HEK293 (cell line): ENCODE results near the gene WDR76.

Experiments
- CTCF ChIA-PET: fragments of 350-600 bp; formaldehyde crosslinking; extraction: SDS; loops from one replicate; lab custom pipeline; 2021; ENCODE audit warnings: antibody characterized with exemption; lab: Yijun Ruan, JAX
- POLR2A ChIA-PET: fragments of 300-600 bp; formaldehyde crosslinking; extraction: SDS; loops from one replicate; lab custom pipeline; 2020; ENCODE audit warnings: antibody characterized with exemption, inconsistent platforms; lab: Yijun Ruan, JAX
- H3K27ac ChIP-seq: fragments of 200-500 bp; sonication (Bioruptor generic); 2 replicates; pipeline ENCODE4 v1.5.1; 2014; ENCODE audit warnings: low read depth, low read length, control low read depth, inconsistent platforms; ENCODE audit errors: extremely low read depth
- H3K36me3 ChIP-seq, 2 experiments: fragments of 200-500 bp in 1 of 2; sonication (Bioruptor generic) in 1 of 2; 1 replicate in 1 of 2; 2 replicates in 1 of 2; pipeline ENCODE4 v1.5.1; 2014 to 2017; ENCODE audit warnings: inconsistent platforms in 2 of 2, low read length in 2 of 2; ENCODE audit not compliant: control insufficient read depth in 2 of 2, insufficient read depth in 1 of 2
- H3K4me1 ChIP-seq: fragments of 200-500 bp; sonication (Bioruptor generic); 2 replicates; pipeline ENCODE4 v1.5.1; 2014; ENCODE audit warnings: mild to moderate bottlenecking, low read length, inconsistent platforms; ENCODE audit not compliant: control insufficient read depth, insufficient read depth
- H3K4me3 ChIP-seq: 2 replicates; pipeline ENCODE4 v1.5.1; 2011; ENCODE audit warnings: low read depth, mild to moderate bottlenecking, control low read depth, low read length, moderate library complexity
- H3K9me3 ChIP-seq: fragments of 200-500 bp; sonication (Bioruptor generic); 2 replicates; pipeline ENCODE4 v1.5.1; 2014; ENCODE audit warnings: low read depth, low read length, inconsistent platforms; ENCODE audit not compliant: control insufficient read depth, insufficient read depth
- FEZF1 ChIP-seq: fragments of 450-650 bp; formaldehyde crosslinking; IDR thresholded peaks from 2 replicates; pipeline ENCODE4 v1.5.1; 2016; ENCODE audit warnings: missing biosample characterization, missing genetic modification characterization
- GLIS1 ChIP-seq: fragments of 450-650 bp; formaldehyde crosslinking; IDR thresholded peaks from 2 replicates; pipeline ENCODE4 v1.5.1; 2016; ENCODE audit warnings: missing biosample characterization, missing genetic modification characterization
- KLF1 ChIP-seq: fragments of 450-650 bp; formaldehyde crosslinking; IDR thresholded peaks from 2 replicates; pipeline ENCODE4 v1.5.1; 2016; ENCODE audit warnings: missing biosample characterization, missing genetic modification characterization
- OSR2 ChIP-seq: fragments of 450-650 bp; formaldehyde crosslinking; IDR thresholded peaks from 2 replicates; pipeline ENCODE4 v1.5.1; 2016; ENCODE audit warnings: missing biosample characterization, missing genetic modification characterization
- PRDM10 ChIP-seq: fragments of 450-650 bp; formaldehyde crosslinking; IDR thresholded peaks from 2 replicates; pipeline ENCODE4 v1.5.1; 2016; ENCODE audit warnings: missing biosample characterization, missing genetic modification characterization
- SALL2 ChIP-seq: fragments of 450-650 bp; formaldehyde crosslinking; IDR thresholded peaks from 2 replicates; pipeline ENCODE4 v1.5.0; 2017; ENCODE audit warnings: missing biosample characterization, mild to moderate bottlenecking, missing genetic modification characterization, borderline replicate concordance
- SP7 ChIP-seq: fragments of 450-650 bp; formaldehyde crosslinking; IDR thresholded peaks from 2 replicates; pipeline ENCODE4 v1.5.1; 2016; ENCODE audit warnings: missing biosample characterization, missing genetic modification characterization
- ZBTB21 ChIP-seq: fragments of 450-650 bp; formaldehyde crosslinking; IDR thresholded peaks from 2 replicates; pipeline ENCODE4 v1.5.1; 2017; ENCODE audit warnings: missing biosample characterization, missing genetic modification characterization
- ZEB2 ChIP-seq: fragments of 450-650 bp; formaldehyde crosslinking; IDR thresholded peaks from 2 replicates; pipeline ENCODE4 v1.5.1; 2016; ENCODE audit warnings: missing biosample characterization, missing genetic modification characterization
- ZNF140 ChIP-seq: fragments of 450-650 bp; formaldehyde crosslinking; IDR thresholded peaks from 2 replicates; pipeline ENCODE4 v1.5.1; 2016; ENCODE audit warnings: missing biosample characterization, missing genetic modification characterization
- ZNF19 ChIP-seq: fragments of 450-650 bp; formaldehyde crosslinking; IDR thresholded peaks from 2 replicates; pipeline ENCODE4; 2016; ENCODE audit warnings: missing biosample characterization, missing genetic modification characterization, low read depth
- ZNF202 ChIP-seq: fragments of 450-650 bp; formaldehyde crosslinking; IDR thresholded peaks from 2 replicates; pipeline ENCODE4 v1.5.1; 2016; ENCODE audit warnings: missing biosample characterization, missing genetic modification characterization, borderline replicate concordance
- ZNF24 ChIP-seq: fragments of 450-650 bp; formaldehyde crosslinking; IDR thresholded peaks from 2 replicates; pipeline ENCODE4 v1.5.1; 2016; ENCODE audit warnings: missing biosample characterization, missing genetic modification characterization
- ZNF248 ChIP-seq: fragments of 450-650 bp; formaldehyde crosslinking; IDR thresholded peaks from 2 replicates; pipeline ENCODE4 v1.5.1; 2017; ENCODE audit warnings: missing biosample characterization, missing genetic modification characterization
- ZNF335 ChIP-seq: fragments of 450-650 bp; formaldehyde crosslinking; conservative IDR thresholded peaks from 2 replicates; pipeline ENCODE4 v1.5.1; 2016; ENCODE audit warnings: missing biosample characterization, missing genetic modification characterization
- ZNF366 ChIP-seq: fragments of 450-650 bp; formaldehyde crosslinking; conservative IDR thresholded peaks from 2 replicates; pipeline ENCODE4 v1.5.1; 2016; ENCODE audit warnings: missing biosample characterization, missing genetic modification characterization
- ZNF391 ChIP-seq: fragments of 450-650 bp; formaldehyde crosslinking; IDR thresholded peaks from 2 replicates; pipeline ENCODE4 v1.5.1; 2016; ENCODE audit warnings: low read depth, missing biosample characterization, missing genetic modification characterization, borderline replicate concordance
- ZNF394 ChIP-seq: fragments of 450-650 bp; formaldehyde crosslinking; IDR thresholded peaks from 2 replicates; pipeline ENCODE4 v1.5.1; 2016; ENCODE audit warnings: missing biosample characterization, missing genetic modification characterization, mild to moderate bottlenecking, moderate library complexity, borderline replicate concordance
- ZNF549 ChIP-seq: fragments of 450-650 bp; IDR thresholded peaks from 2 replicates; pipeline ENCODE4 v1.5.1; 2018; ENCODE audit warnings: missing biosample characterization, missing genetic modification characterization, mild to moderate bottlenecking, inconsistent platforms, moderate library complexity
- ZNF558 ChIP-seq: fragments of 450-650 bp; formaldehyde crosslinking; IDR thresholded peaks from 2 replicates; pipeline ENCODE4 v1.5.1; 2016; ENCODE audit warnings: missing biosample characterization, missing genetic modification characterization
- ZNF629 ChIP-seq: fragments of 450-650 bp; formaldehyde crosslinking; IDR thresholded peaks from 2 replicates; pipeline ENCODE4 v1.5.1; 2017; ENCODE audit warnings: missing biosample characterization, missing genetic modification characterization
- ZNF639 ChIP-seq: fragments of 450-650 bp; formaldehyde crosslinking; IDR thresholded peaks from 2 replicates; pipeline ENCODE4 v1.5.1; 2016; ENCODE audit warnings: missing biosample characterization, missing genetic modification characterization
- ZNF692 ChIP-seq: fragments of 450-650 bp; formaldehyde crosslinking; IDR thresholded peaks from 2 replicates; pipeline ENCODE4 v1.5.1; 2016; ENCODE audit warnings: missing biosample characterization, missing genetic modification characterization
- ZNF768 ChIP-seq: fragments of 450-650 bp; formaldehyde crosslinking; IDR thresholded peaks from 2 replicates; pipeline ENCODE4 v1.5.1; 2018; ENCODE audit warnings: missing biosample characterization, mild to moderate bottlenecking, missing genetic modification characterization
- ZNF837 ChIP-seq: fragments of 450-650 bp; formaldehyde crosslinking; IDR thresholded peaks from 2 replicates; pipeline ENCODE4 v1.5.1; 2016; ENCODE audit warnings: missing biosample characterization, missing genetic modification characterization
- ZNF843 ChIP-seq: fragments of 450-650 bp; formaldehyde crosslinking; IDR thresholded peaks from 2 replicates; pipeline ENCODE4 v1.5.1; 2016; ENCODE audit warnings: missing biosample characterization, missing genetic modification characterization
- ZSCAN23 ChIP-seq: fragments of 450-650 bp; formaldehyde crosslinking; IDR thresholded peaks from 2 replicates; pipeline ENCODE4 v1.5.1; 2016; ENCODE audit warnings: missing biosample characterization, missing genetic modification characterization
- ZXDB ChIP-seq: fragments of 450-650 bp; formaldehyde crosslinking; IDR thresholded peaks from 2 replicates; pipeline ENCODE4 v1.5.1; 2016; ENCODE audit warnings: missing biosample characterization, missing genetic modification characterization

WDR76 gene

GRCh38 chr15:43913026-43913780 lies 86.4 kb downstream of the WDR76 start:
- TF ChIP-seq ZNF19 (tag by site-specific recombination) (no peak), ZNF692 (tag by site-specific recombination) (peak; percentile 39; the same call in 1 of the 2 replicates), ZNF768 (peak; percentile 66; the same call in 1 of the 2 replicates), ZNF558 (peak; percentile 58; the same call in 1 of the 2 replicates), ZXDB (tag by site-specific recombination) (0 out of 2 replicates have a peak, but pooled peaks have one; percentile 46), ZNF394 (peak; percentile 23; the same call in 1 of the 2 replicates), ZNF639 (tag by site-specific recombination) (0 out of 2 replicates have a peak, but pooled peaks have one; percentile 51), ZNF202 (tag by site-specific recombination) (no peak), GLIS1 (tag by site-specific recombination) (peak; percentile 22; the same call in 1 of the 2 replicates), ZNF140 (tag by site-specific recombination) (no peak), ZBTB21 (tag by site-specific recombination) (peak; percentile 25; the same call in 1 of the 2 replicates), SALL2 (no peak), FEZF1 (tag by site-specific recombination) (0 out of 2 replicates have a peak, but pooled peaks have one; percentile 9), ZNF391 (no peak), PRDM10 (tag by site-specific recombination) (peak; percentile 54), OSR2 (tag by site-specific recombination) (peak; percentile 70), ZNF248 (tag by site-specific recombination) (no peak), ZSCAN23 (tag by site-specific recombination) (no peak), ZNF366 (tag by site-specific recombination) (0 out of 2 replicates have a peak, but pooled peaks have one; percentile 55), ZNF837 (tag by site-specific recombination) (no peak), ZEB2 (tag by site-specific recombination) (peak; percentile 74; the same call in 1 of the 2 replicates), ZNF843 (tag by site-specific recombination) (no peak), ZNF549 (tag by site-specific recombination) (no peak), SP7 (tag by site-specific recombination) (0 out of 2 replicates have a peak, but pooled peaks have one; percentile 18), ZNF629 (tag by site-specific recombination) (peak; percentile 71), ZNF24 (tag by site-specific recombination) (0 out of 2 replicates have a peak, but pooled peaks have one; percentile 33), KLF1 (tag by site-specific recombination) (no peak), ZNF335 (tag by site-specific recombination) (peak; percentile 74)
- TF ChIP-seq, all 188 proteins: peak for 17
- CTCF ChIA-PET = interaction anchor here (0.6 to 2.1 kb wide), 3 partner anchors 8 to 153 kb away, joined by 5 read pairs; no protein-coding TSS in a partner anchor

More at GRCh38 chr15:43913026-43913780, 86.4 kb downstream of the WDR76 start:
- POLR2A ChIA-PET = interaction anchor here (0.5 kb wide), 1 partner anchor 205 kb away, joined by 5 read pairs; no protein-coding TSS in a partner anchor
- H3K9me3 ChIP-seq = no peaks in the 10 kb centered on the region
- no peak overlapping the region for H3K27ac ChIP-seq
- no peak overlapping the region for H3K4me3 ChIP-seq
- H3K4me1 ChIP-seq = no peaks in the 10 kb centered on the region
- H3K36me3 ChIP-seq = peaks cover 0 to 3% of the 10 kb centered on the region in 2 experiments; a peak in 1 of 3 replicates
